GM18951 (cell line): ENCODE measurements around the gene GLT8D2.
A peak's percentile ranks its signal among the peaks of the same experiment; 100 is the strongest.

Experiments used
- POLR2A ChIP-seq: IDR thresholded peaks from 4 replicates; pipeline ENCODE4 v1.6.1; 2011; ENCODE audit warnings: mild to moderate bottlenecking; ENCODE audit not compliant: insufficient read length, insufficient read depth; ENCODE audit errors: extremely low read depth
- in situ Hi-C: fragments of 300-500 bp; cut with MboI; formaldehyde crosslinking; loops from one replicate; pipeline ENCODE4 v1.12.0; 2022; ENCODE audit warnings: low sequenced_read_pairs, mixed read lengths, inconsistent platforms; ENCODE audit not compliant: unreplicated experiment

Gene GLT8D2

DNA sequence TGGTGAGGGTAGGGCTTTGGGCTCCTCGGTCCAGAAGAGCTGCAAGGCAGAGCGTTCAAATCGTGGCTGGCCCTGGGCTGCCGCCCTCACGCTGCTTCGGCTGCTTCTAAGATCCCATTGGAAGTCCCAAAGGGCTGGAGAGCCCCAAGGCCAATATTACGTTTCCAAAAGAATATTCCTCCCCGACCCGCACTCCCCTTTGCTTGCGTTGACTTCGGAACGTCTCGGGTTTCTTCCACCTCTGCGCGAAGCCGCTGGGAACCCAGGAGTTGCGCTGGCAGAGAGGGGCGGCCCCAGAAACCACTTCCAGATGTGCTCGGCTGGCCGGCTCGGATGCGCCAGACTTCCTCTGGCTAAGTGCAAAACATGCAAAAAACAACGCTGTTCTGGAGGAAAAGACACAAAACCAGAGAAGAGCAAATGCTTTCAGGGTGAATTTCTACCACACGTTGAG lies at the start of gene GLT8D2:
Gene GLT8D2 (minus strand): TSS at position 285 of the 454 bp plus-strand sequence. CDS start 30,539 bp downstream, outside the sequence.
- in situ Hi-C loops: no loop called here
- TF ChIP-seq POLR2A: no peak

- in situ Hi-C loops: no loop called here
- TF ChIP-seq POLR2A: no peak
Measured at GRCh38 chr12:104097954-104098353, 48.0 kb upstream of the GLT8D2 start.

DNA sequence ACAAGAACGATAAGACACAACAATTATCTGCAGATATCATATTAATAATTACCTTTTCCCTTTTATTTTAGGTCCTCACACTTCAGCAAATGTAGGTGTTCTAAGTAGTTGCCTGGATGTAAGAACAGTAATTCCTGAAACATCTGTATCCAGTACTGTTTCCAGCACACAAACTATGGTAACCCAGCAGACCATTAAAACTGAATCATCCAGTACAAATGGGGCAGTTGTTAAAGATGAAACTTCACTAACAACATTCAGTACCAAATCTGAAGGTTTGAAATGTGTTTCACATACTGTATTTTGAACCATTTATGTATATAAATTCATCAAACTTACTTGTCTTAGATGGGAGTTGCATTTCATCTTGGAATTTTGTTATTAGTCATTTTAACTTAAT lies 45.3 kb upstream of the GLT8D2 start:
- in situ Hi-C loops: no loop called here

DNA sequence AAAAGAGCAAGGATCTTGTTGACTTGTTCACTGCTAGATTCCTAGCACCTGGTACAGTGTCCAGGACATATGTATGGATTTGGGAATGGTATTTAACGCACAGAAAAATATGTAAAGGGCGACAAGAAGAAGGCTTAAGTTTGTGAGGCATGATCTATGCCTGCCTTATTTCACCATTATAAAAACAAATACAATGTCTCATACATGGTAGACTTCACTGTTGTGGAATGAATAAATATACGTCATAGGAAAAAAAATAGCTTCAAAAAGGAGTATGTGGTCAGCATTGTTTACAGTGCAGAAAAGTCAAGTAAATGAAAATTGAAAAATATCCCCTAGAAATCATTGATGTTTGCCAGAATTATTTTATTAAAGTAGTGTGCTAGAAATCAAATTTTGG lies 44.3 kb upstream of the GLT8D2 start:
- in situ Hi-C loops: no loop called here
- TF ChIP-seq POLR2A: no peak

More for the DNA sequence above, 45.3 kb upstream of the GLT8D2 start:
- no peak for TF ChIP-seq POLR2A

GRCh38 chr12:104091136-104091535 lies 41.1 kb upstream of the GLT8D2 start:
- in situ Hi-C loops: no loop called here
- TF ChIP-seq POLR2A: no peak

DNA sequence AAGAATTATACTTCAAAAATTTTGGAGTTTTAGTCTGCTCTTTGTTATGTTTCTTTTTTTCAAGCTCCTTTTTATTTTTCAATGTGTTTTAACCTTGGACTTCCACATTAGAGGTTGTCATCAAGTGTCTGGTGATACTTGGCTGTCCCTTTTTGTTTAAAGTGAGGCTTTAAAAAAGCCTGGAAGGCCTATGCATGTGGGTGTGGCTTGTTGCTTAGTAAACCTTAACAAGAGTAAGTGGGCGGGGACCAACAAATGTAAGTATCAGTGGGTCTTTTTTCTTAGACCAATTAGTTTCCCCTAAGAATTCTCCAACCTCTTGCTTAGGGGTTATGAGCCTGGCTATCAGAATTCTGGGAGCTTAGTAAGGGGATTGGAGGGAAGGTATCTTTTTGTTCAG lies 40.7 kb upstream of the GLT8D2 start:
- in situ Hi-C loops: no loop called here

DNA sequence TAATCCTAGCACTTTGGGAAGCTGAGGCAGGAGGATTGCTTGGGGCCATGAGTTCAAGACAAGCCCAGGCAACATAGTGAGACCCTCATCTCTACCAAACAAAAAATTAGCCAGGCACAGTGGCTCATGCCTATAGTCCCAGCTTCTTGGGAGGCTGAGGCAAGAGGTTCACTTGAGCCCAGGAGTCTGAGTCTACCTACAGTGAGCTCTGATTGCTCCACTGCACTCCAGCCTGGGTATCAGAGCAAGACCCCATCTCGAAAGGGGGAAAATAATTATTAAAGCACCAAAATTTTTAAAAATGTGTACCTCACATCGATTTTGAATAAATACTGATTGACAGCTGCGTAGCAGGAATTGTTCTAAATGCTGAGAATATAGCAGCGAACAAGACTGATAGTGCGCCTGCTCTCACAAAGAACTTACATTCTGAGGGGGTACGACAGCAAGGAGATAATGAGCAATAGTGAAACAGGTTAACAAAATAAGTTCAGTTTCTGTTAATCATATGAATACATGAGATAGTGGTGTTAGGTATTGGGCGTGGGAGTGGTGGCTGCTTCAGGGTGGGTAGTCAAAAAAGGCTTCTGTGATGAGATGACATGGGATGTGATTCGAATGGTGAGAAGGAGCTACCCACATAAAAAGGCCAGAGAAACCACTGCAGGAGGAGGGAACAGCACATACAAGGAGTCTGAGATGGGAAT lies 33.9 kb upstream of the GLT8D2 start:
- in situ Hi-C loops: no loop called here
- TF ChIP-seq POLR2A: no peak

More for the DNA sequence above, 40.7 kb upstream of the GLT8D2 start:
- TF ChIP-seq POLR2A: no peak

GRCh38 chr12:104080764-104081163 lies 30.8 kb upstream of the GLT8D2 start:
- no peak for TF ChIP-seq POLR2A
- in situ Hi-C loops: no loop called here

- no peak for TF ChIP-seq POLR2A
Measured at GRCh38 chr12:104079024-104079423, 29.0 kb upstream of the GLT8D2 start.

DNA sequence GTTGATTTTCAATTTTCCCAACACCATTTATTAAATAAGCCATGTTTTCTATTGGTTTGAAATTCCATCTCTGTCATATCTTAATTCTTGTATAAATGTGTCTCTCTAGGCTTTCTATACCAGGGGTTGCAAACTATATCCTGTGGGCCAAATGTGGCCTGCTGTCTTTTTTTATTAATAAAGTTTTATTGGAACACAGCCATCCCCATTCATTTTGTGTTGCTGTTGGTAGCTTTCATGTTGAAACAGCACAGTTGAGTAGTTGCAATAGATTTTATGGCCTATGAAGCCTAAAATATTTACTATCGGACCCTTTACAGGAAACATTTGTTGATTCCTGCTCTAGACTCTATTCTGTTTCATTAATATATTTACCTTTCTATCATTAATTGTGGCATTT lies 23.7 kb upstream of the GLT8D2 start:
- TF ChIP-seq POLR2A: no peak
- in situ Hi-C loops: no loop called here

More at GRCh38 chr12:104079024-104079423, 29.0 kb upstream of the GLT8D2 start:
- in situ Hi-C loops: no loop called here

DNA sequence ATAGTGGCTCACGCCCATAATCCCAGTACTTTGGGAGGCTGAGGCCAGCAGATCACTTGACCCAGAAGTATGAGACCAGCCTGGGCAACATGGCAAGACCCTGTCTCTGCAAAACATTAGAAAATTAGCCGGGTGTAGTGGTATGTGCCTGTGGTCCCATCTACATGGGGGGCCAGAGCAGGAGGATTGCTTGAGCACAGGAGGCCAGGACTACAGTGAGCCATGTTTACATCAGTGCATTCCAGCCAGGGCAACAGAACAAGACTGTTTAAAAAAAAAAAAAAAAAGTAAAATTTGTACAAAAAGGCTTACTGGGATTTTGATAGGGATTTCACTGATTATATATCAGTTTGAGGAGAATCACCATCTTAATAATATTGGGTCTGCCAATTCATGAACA lies 22.1 kb upstream of the GLT8D2 start:
- in situ Hi-C loops: no loop called here

GRCh38 chr12:104064842-104065427 lies 14.9 kb upstream of the GLT8D2 start:
- in situ Hi-C loops: no loop called here
- TF ChIP-seq POLR2A: no peak

More for the DNA sequence above, 22.1 kb upstream of the GLT8D2 start:
- TF ChIP-seq POLR2A: no peak

GRCh38 chr12:104064031-104064841 lies 14.2 kb upstream of the GLT8D2 start, which contains the start of gene HCFC2:
TSS of gene HCFC2 (plus strand) at chr12:104064531. CDS start at chr12:104064561, 30 bp downstream.
- in situ Hi-C loops: no loop called here
- peak; percentile 82 for TF ChIP-seq POLR2A
